ENCODE measurements around the gene TXN2.
A peak's percentile ranks its signal among the peaks of the same experiment; 100 is the strongest.

TXN2 gene

GRCh38 chr22:36480941-36481392, 473 bp downstream of the TXN2 start:
- no peak for DNase-seq

GRCh38 chr22:36478966-36479365, 2.5 kb downstream of the TXN2 start:
- DNase-seq, result no peak

GRCh38 chr22:36475341-36475740, 6.1 kb downstream of the TXN2 start:
- no peak for DNase-seq

GRCh38 chr22:36472689-36473088, 8.8 kb downstream of the TXN2 start:
- DNase-seq, result no peak

GRCh38 chr22:36471341-36471821, 10.1 kb downstream of the TXN2 start:
- DNase-seq, result no peak

- no peak for DNase-seq
Measured at GRCh38 chr22:36470994-36471331, 10.5 kb downstream of the TXN2 start.

- DNase-seq, result peak; percentile 65 to 93 (median 78)
Measured at GRCh38 chr22:36470162-36470993, 11.1 kb downstream of the TXN2 start.

- DNase-seq, result no peak
Measured at GRCh38 chr22:36469094-36469710, 12.2 kb downstream of the TXN2 start.

GRCh38 chr22:36467946-36468345, 13.5 kb downstream of the TXN2 start:
- no peak for DNase-seq

- DNase-seq, result no peak
Measured at GRCh38 chr22:36467042-36467810, 14.2 kb downstream of the TXN2 start.

GRCh38 chr22:36466258-36466657, 15.2 kb downstream of the TXN2 start:
- DNase-seq, result no peak

- DNase-seq, result no peak
Measured at GRCh38 chr22:36465232-36466021, 16.0 kb downstream of the TXN2 start.

- no peak for DNase-seq
Measured at GRCh38 chr22:36464715-36465231, 16.7 kb downstream of the TXN2 start.

- no peak for DNase-seq
Measured at GRCh38 chr22:36463783-36464184, 17.7 kb downstream of the TXN2 start.

GRCh38 chr22:36461665-36462649, 19.5 kb downstream of the TXN2 start:
- no peak for DNase-seq

GRCh38 chr22:36460202-36460601, 21.2 kb downstream of the TXN2 start:
- no peak for DNase-seq

- no peak for DNase-seq
Measured at GRCh38 chr22:36457688-36458450, 23.6 kb downstream of the TXN2 start.

GRCh38 chr22:36456464-36456845, 25.0 kb downstream of the TXN2 start:
- no peak for DNase-seq

- no peak for DNase-seq
Measured at GRCh38 chr22:36455571-36456463, 25.6 kb downstream of the TXN2 start.
